B cell (primary cell): ENCODE measurements around the gene DCUN1D2.

Source experiments
- CTCF ChIP-seq: fragments of 200-600 bp; IDR thresholded peaks from one replicate; pipeline ENCODE4 v1.8.0; 2022; ENCODE audit warnings: antibody characterized with exemption, mild to moderate bottlenecking
- EZH2 ChIP-seq: IDR thresholded peaks from 2 replicates; pipeline ENCODE4 v1.6.1; 2012; ENCODE audit warnings: borderline replicate concordance, low read depth, mild to moderate bottlenecking, moderate library complexity, low read length; ENCODE audit not compliant: insufficient read depth, poor library complexity, severe bottlenecking

GRCh38 chr13:113421673-113422270 is 68.7 kb downstream of the DCUN1D2 start:
- TF ChIP-seq CTCF (no peak), EZH2 (no peak)
